ENCODE results near the gene RAB26.
"Not testable (repeated sequence)": the region's sequence is repeated elsewhere in the genome, so short reads cannot be mapped to it uniquely, and the experiment has no call there.

GRCh38 chr16:2114885-2115590 is 33.4 kb upstream of the RAB26 start:
- TF ChIP-seq EZH2 (IDR thresholded peaks at IDR 0.05); POLR2AphosphoS5 (IDR thresholded peaks at IDR 0.05; ENCODE audit: borderline replicate concordance, low read depth, low read length); FOXP2 (optimal IDR thresholded peaks at IDR 0.05; ENCODE audit: control extremely low read depth, extremely low read length, insufficient read depth): not testable (repeated sequence)
